BLaER1 (cell line): ENCODE results near the gene PITX3.

Experiments used
- H3K27ac ChIP-seq: shearing (Covaris generic); formaldehyde crosslinking; 2 replicates; pipeline ENCODE4 v1.8.1; 2022
- H3K27me3 ChIP-seq: shearing (Covaris generic); formaldehyde crosslinking; 2 replicates; pipeline ENCODE4 v1.8.1; 2022
- H3K36me3 ChIP-seq: shearing (Covaris generic); formaldehyde crosslinking; 2 replicates; pipeline ENCODE4 v1.8.1; 2022
- H3K4me1 ChIP-seq: shearing (Covaris generic); formaldehyde crosslinking; 2 replicates; pipeline ENCODE4 v1.8.1; 2022
- H3K4me2 ChIP-seq: shearing (Covaris generic); formaldehyde crosslinking; 2 replicates; pipeline ENCODE4 v1.8.1; 2022
- H3K4me3 ChIP-seq: shearing (Covaris generic); formaldehyde crosslinking; 2 replicates; pipeline ENCODE4 v1.8.1; 2022
- H3K9ac ChIP-seq: shearing (Covaris generic); formaldehyde crosslinking; 2 replicates; pipeline ENCODE4 v1.8.1; 2022
- H3K9me3 ChIP-seq: shearing (Covaris generic); formaldehyde crosslinking; 2 replicates; pipeline ENCODE4 v1.8.1; 2022
- H4K20me1 ChIP-seq: shearing (Covaris generic); formaldehyde crosslinking; 2 replicates; pipeline ENCODE4 v1.8.1; 2022
- Cebpa-rat ChIP-seq: shearing (Covaris generic); IDR thresholded peaks from 2 replicates; pipeline ENCODE4 v1.8.1; 2022

Gene PITX3

GRCh38 chr10:102231357-102232318, 9.7 kb downstream of the PITX3 start:
- Histone ChIP-seq H4K20me1 (peaks cover 17% of the 10 kb centered on the region), H3K27me3 (peaks cover 61% of the 10 kb centered on the region), H3K9ac (no peak overlapping the region), H3K4me2 (no peak overlapping the region), H3K9me3 (no peaks in the 10 kb centered on the region), H3K4me3 (no peak overlapping the region), H3K36me3 (no peaks in the 10 kb centered on the region), H3K4me1 (peaks cover 14% of the 10 kb centered on the region), H3K27ac (no peak overlapping the region)
- TF ChIP-seq Cebpa-rat, result no peak

GRCh38 chr10:102230861-102231356, 10.4 kb downstream of the PITX3 start:
- H3K4me1 ChIP-seq, result peaks cover 20% of the 10 kb centered on the region
- H3K4me2 ChIP-seq, result no peak overlapping the region
- H3K4me3 ChIP-seq, result no peak overlapping the region
- no peak overlapping the region for H3K27ac ChIP-seq
- peaks cover 17% of the 10 kb centered on the region for H4K20me1 ChIP-seq
- H3K9ac ChIP-seq, result no peak overlapping the region
- TF ChIP-seq Cebpa-rat, result no peak
- H3K27me3 ChIP-seq, result peaks cover 61% of the 10 kb centered on the region
- no peaks in the 10 kb centered on the region for H3K9me3 ChIP-seq
- no peaks in the 10 kb centered on the region for H3K36me3 ChIP-seq

DNA sequence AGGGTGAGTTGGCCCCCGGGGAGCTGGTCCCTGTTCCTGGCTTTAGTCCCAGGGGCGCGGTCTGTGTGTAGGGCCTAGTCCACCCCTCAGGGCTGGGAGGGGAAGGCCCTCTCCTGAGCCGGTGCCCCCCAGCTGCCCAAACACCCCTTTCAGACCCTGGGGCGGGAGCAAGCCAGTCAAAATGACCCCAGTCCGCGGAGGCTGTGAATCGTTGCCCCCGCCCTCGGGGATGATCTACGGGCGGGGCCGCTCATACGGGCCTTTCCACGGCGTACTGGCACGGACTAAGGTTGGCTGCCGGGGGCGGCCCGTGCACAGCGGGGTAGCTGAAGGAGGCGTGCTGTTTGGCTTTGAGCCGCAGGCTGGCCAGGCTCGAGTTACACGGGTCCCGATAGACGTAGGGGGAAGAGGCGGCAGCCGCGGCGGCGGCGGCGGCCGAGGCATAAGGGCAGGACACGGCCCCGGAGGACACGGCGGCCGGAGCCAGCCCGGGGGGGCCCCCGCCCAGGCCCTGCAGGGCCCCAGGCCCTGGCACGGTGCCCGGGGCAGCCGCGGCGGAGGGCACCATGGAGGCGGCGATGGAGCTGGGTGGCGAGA, 10.9 kb downstream of the PITX3 start:
- Histone ChIP-seq H3K9me3 (no peaks in the 10 kb centered on the region), H4K20me1 (peaks cover 17% of the 10 kb centered on the region), H3K36me3 (no peaks in the 10 kb centered on the region), H3K4me2 (peak overlapping the region; percentile 66), H3K9ac (no peak overlapping the region), H3K4me3 (peak overlapping the region; percentile 49), H3K27ac (no peak overlapping the region), H3K4me1 (peaks cover 25% of the 10 kb centered on the region), H3K27me3 (peaks cover 61% of the 10 kb centered on the region)
- TF ChIP-seq Cebpa-rat, result no peak

DNA sequence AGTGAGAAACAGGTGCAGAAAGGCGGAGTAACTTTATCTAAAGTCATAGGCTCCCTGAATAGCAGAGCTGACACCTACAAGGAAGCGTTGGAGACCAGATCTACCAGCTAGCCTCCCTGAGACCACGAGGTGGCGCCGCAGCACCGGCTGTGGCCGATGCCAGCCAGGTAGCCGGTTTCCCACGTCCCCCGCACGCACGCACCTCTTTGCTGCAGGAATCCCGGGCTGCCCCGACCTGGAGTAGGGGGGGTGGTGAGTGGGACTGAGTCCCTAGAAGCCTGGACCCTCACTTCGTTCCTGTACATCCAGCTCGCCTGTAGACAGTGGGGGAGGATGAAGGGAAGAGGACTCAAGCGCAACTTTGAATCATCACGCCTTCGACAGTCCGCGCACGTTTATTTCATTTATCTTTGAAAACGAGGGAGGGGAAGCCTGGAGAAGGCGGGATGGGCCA, 11.5 kb downstream of the PITX3 start:
- Histone ChIP-seq H3K9ac (no peak overlapping the region), H3K4me1 (peaks cover 26% of the 10 kb centered on the region), H3K27me3 (peaks cover 61% of the 10 kb centered on the region), H3K27ac (no peak overlapping the region), H4K20me1 (peaks cover 17% of the 10 kb centered on the region), H3K9me3 (no peaks in the 10 kb centered on the region), H3K4me3 (peak overlapping the region; percentile 49), H3K36me3 (no peaks in the 10 kb centered on the region), H3K4me2 (peak overlapping the region; percentile 66)
- no peak for TF ChIP-seq Cebpa-rat

GRCh38 chr10:102227050-102227449, 14.3 kb downstream of the PITX3 start:
- Histone ChIP-seq H3K36me3 (no peaks in the 10 kb centered on the region), H4K20me1 (peaks cover 11% of the 10 kb centered on the region), H3K4me1 (peaks cover 26% of the 10 kb centered on the region), H3K4me2 (peak overlapping the region; percentile 87; the same call in 1 of the 2 replicates), H3K27me3 (peaks cover 53% of the 10 kb centered on the region), H3K9ac (no peak overlapping the region), H3K27ac (no peak overlapping the region), H3K4me3 (no peak overlapping the region), H3K9me3 (no peaks in the 10 kb centered on the region)
- no peak for TF ChIP-seq Cebpa-rat

DNA sequence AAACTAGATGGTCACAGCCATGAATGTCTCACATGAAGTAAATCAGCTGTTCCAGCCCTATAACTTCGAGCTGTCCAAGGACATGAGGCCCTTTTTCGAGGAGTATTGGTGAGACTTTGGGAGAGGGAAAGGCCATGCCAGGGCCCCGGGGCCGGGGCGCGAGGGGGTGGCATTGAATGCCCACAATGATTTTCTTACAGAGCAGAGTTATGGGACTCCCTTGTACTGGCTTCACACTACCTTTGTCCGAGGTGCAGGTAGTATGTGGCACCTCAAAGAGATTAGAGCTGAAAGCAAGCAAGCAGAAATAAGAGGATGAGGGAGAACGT, 14.8 kb downstream of the PITX3 start:
- H3K36me3 ChIP-seq, result no peaks in the 10 kb centered on the region
- H4K20me1 ChIP-seq, result peaks cover 11% of the 10 kb centered on the region
- H3K9ac ChIP-seq, result no peak overlapping the region
- peak overlapping the region; percentile 53 for H3K4me3 ChIP-seq
- no peak overlapping the region for H3K27ac ChIP-seq
- H3K27me3 ChIP-seq, result peaks cover 48% of the 10 kb centered on the region
- peak overlapping the region; percentile 87 for H3K4me2 ChIP-seq
- no peak for TF ChIP-seq Cebpa-rat
- peaks cover 26% of the 10 kb centered on the region for H3K4me1 ChIP-seq
- H3K9me3 ChIP-seq, result no peaks in the 10 kb centered on the region

GRCh38 chr10:102225646-102226541, 15.4 kb downstream of the PITX3 start, which contains the start of gene ELOVL3:
Gene ELOVL3, plus strand, starts transcription at chr10:102226299. Its CDS starts 250 bp downstream, at chr10:102226549.
- Histone ChIP-seq H3K9me3 (no peaks in the 10 kb centered on the region), H3K4me3 (peak within 1 kb of the TSS; percentile 53), H3K27ac (no peak within 1 kb of the TSS), H3K27me3 (peaks cover 41% of the 10 kb centered on the region), H3K36me3 (no peaks in the 10 kb centered on the region), H3K9ac (no peak within 1 kb of the TSS), H4K20me1 (peaks cover 9% of the 10 kb centered on the region), H3K4me2 (peak within 1 kb of the TSS; percentile 87), H3K4me1 (peaks cover 26% of the 10 kb centered on the region)
- TF ChIP-seq Cebpa-rat, result no peak

DNA sequence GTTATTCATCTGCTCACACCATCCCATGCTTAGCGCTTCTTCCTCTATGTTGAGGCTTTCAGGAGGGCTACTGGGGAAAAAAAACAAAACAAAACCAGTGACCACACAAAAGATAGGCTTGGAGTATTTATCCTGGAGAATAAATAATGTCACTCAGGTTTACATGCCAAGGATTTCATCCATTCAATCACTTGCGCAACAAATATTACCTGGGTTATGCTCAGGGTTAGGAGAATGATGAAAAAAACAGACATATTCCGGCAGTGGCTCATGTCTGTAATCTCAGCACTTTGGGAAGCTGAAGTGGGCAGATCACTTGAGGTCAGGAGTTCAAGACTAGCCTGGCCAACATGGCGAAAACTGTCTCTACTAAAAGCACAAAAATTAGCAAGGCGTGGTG, 18.5 kb downstream of the PITX3 start:
- peaks cover 16% of the 10 kb centered on the region for H3K4me1 ChIP-seq
- H3K4me3 ChIP-seq, result no peak overlapping the region
- no peaks in the 10 kb centered on the region for H4K20me1 ChIP-seq
- H3K27me3 ChIP-seq, result peaks cover 11% of the 10 kb centered on the region; the same call in 1 of the 2 replicates
- H3K36me3 ChIP-seq, result no peaks in the 10 kb centered on the region
- H3K4me2 ChIP-seq, result no peak overlapping the region
- H3K9me3 ChIP-seq, result no peaks in the 10 kb centered on the region
- H3K9ac ChIP-seq, result no peak overlapping the region
- H3K27ac ChIP-seq, result no peak overlapping the region
- TF ChIP-seq Cebpa-rat, result no peak

- H3K4me1 ChIP-seq, result peaks cover 3% of the 10 kb centered on the region
- no peaks in the 10 kb centered on the region for H3K27me3 ChIP-seq
- no peaks in the 10 kb centered on the region for H4K20me1 ChIP-seq
- H3K27ac ChIP-seq, result no peak overlapping the region
- H3K4me3 ChIP-seq, result no peak overlapping the region
- no peaks in the 10 kb centered on the region for H3K9me3 ChIP-seq
- H3K4me2 ChIP-seq, result no peak overlapping the region
- no peaks in the 10 kb centered on the region for H3K36me3 ChIP-seq
- no peak for TF ChIP-seq Cebpa-rat
- H3K9ac ChIP-seq, result no peak overlapping the region
These were observed 20.7 kb downstream of the PITX3 start for GRCh38 chr10:102220612-102221011.
